PFSK-1 (cell line): Measurements from ENCODE around the gene TBC1D2.

Source experiments
- FOXP2 ChIP-seq: optimal IDR thresholded peaks from 2 replicates; pipeline ENCODE3; 2011; ENCODE audit warnings: borderline replicate concordance, control low read depth, inconsistent platforms; ENCODE audit not compliant: insufficient read depth; ENCODE audit errors: extremely low read length, extremely low read depth
- POLR2AphosphoS5 ChIP-seq: IDR thresholded peaks from 2 replicates; pipeline ENCODE4 v1.6.1; 2012; ENCODE audit warnings: low read depth, mild to moderate bottlenecking, control low read depth, low read length, moderate library complexity
- REST ChIP-seq, 2 experiments: IDR thresholded peaks; 2 replicates each; pipeline versions ENCODE4 v1.6.1 to v1.8.0; 2011 to 2012; ENCODE audit warnings: low read depth in 2 of 2, low read length in 2 of 2, control low read depth in 1 of 2, inconsistent platforms in 1 of 2, mild to moderate bottlenecking in 1 of 2, moderate library complexity in 1 of 2; ENCODE audit not compliant: insufficient read depth in 1 of 2
- SIN3A ChIP-seq: IDR thresholded peaks from 2 replicates; pipeline ENCODE4 v1.6.1; 2012; ENCODE audit warnings: mild to moderate bottlenecking, low read length, moderate library complexity, borderline replicate concordance; ENCODE audit not compliant: insufficient read depth
- TAF1 ChIP-seq: IDR thresholded peaks from 2 replicates; pipeline ENCODE4 v1.6.1; 2012; ENCODE audit warnings: low read length, control low read depth, borderline replicate concordance; ENCODE audit not compliant: insufficient read depth

TBC1D2 gene

GRCh38 chr9:98263482-98264357, 8.3 kb upstream of the TBC1D2 start:
- no peak for TF ChIP-seq TAF1
- TF ChIP-seq FOXP2, result no peak
- no peak for TF ChIP-seq REST (IDR thresholded peaks at IDR 0.05; ENCODE audit: insufficient read depth in 1 of 2, low read depth in 2 of 2, low read length in 2 of 2)
- no peak for TF ChIP-seq POLR2AphosphoS5
- no peak for TF ChIP-seq SIN3A

- no peak for TF ChIP-seq SIN3A
- no peak for TF ChIP-seq REST (IDR thresholded peaks at IDR 0.05; ENCODE audit: insufficient read depth in 1 of 2, low read depth in 2 of 2, low read length in 2 of 2)
- TF ChIP-seq TAF1, result no peak
- TF ChIP-seq POLR2AphosphoS5, result no peak
- no peak for TF ChIP-seq FOXP2
Observed at GRCh38 chr9:98263080-98263479, 7.6 kb upstream of the TBC1D2 start.

GRCh38 chr9:98262056-98262455, 6.6 kb upstream of the TBC1D2 start:
- no peak for TF ChIP-seq SIN3A
- TF ChIP-seq FOXP2, result no peak
- TF ChIP-seq REST (IDR thresholded peaks at IDR 0.05; ENCODE audit: insufficient read depth in 1 of 2, low read depth in 2 of 2, low read length in 2 of 2), result no peak
- TF ChIP-seq POLR2AphosphoS5, result no peak
- no peak for TF ChIP-seq TAF1

- no peak for TF ChIP-seq POLR2AphosphoS5
- no peak for TF ChIP-seq TAF1
Observed at GRCh38 chr9:98260635-98261034, 5.2 kb upstream of the TBC1D2 start.

- no peak for TF ChIP-seq SIN3A
- TF ChIP-seq FOXP2, result no peak
- no peak for TF ChIP-seq TAF1
- TF ChIP-seq REST (IDR thresholded peaks at IDR 0.05; ENCODE audit: insufficient read depth in 1 of 2, low read depth in 2 of 2, low read length in 2 of 2), result no peak
- no peak for TF ChIP-seq POLR2AphosphoS5
Observed at GRCh38 chr9:98259791-98260190, 4.3 kb upstream of the TBC1D2 start.
